SK-N-SH treated with all-trans-retinoic acid at 6 μM for 48 hours (cell line): ENCODE measurements around the gene ANO3.

Experiments
- ATAC-seq: fragments of 200-7000 bp; cut with Tn5 transposase; 3 replicates; pipeline ENCODE4 v1.9.1; 2020; ENCODE audit warnings: mild to moderate bottlenecking, moderate library complexity
- ARNTL ChIP-seq: fragments of 450-650 bp; formaldehyde crosslinking; IDR thresholded peaks from 2 replicates; pipeline ENCODE4 v1.5.0; 2020; ENCODE audit warnings: low read depth, mild to moderate bottlenecking, moderate library complexity, borderline replicate concordance
- BACH2 ChIP-seq: fragments of 250-450 bp; sonication (Bioruptor Pico); IDR thresholded peaks from 2 replicates; pipeline ENCODE4 v1.9.0; 2021; ENCODE audit warnings: mild to moderate bottlenecking, borderline replicate concordance
- CSDC2 ChIP-seq: fragments of 250-450 bp; sonication (Bioruptor Pico); IDR thresholded peaks from 2 replicates; pipeline ENCODE4 v1.5.0; 2020; ENCODE audit warnings: mild to moderate bottlenecking, moderate library complexity
- ESRRG ChIP-seq: fragments of 250-450 bp; sonication (Bioruptor Pico); IDR thresholded peaks from 2 replicates; pipeline ENCODE4 v1.6.1; 2021; ENCODE audit warnings: mild to moderate bottlenecking
- GLIS3 ChIP-seq: fragments of 250-450 bp; sonication (Bioruptor Pico); IDR thresholded peaks from 2 replicates; pipeline ENCODE4 v1.5.0; 2020; ENCODE audit warnings: mild to moderate bottlenecking, moderate library complexity
- OSR1 ChIP-seq: fragments of 250-450 bp; sonication (Bioruptor Pico); IDR thresholded peaks from 2 replicates; pipeline ENCODE4 v1.8.0; 2022; ENCODE audit warnings: moderate library complexity, mild to moderate bottlenecking, inconsistent platforms
- POU6F1 ChIP-seq: fragments of 250-450 bp; sonication (Bioruptor Pico); IDR thresholded peaks from 2 replicates; pipeline ENCODE4 v1.8.0; 2021; ENCODE audit warnings: low read depth, mild to moderate bottlenecking, moderate library complexity, borderline replicate concordance
- PPARA ChIP-seq: fragments of 250-450 bp; sonication (Bioruptor Pico); IDR thresholded peaks from 2 replicates; pipeline ENCODE4 v1.5.0; 2020; ENCODE audit warnings: mild to moderate bottlenecking, borderline replicate concordance
- RARB ChIP-seq: fragments of 250-450 bp; sonication (Bioruptor Pico); IDR thresholded peaks from 2 replicates; pipeline ENCODE4 v1.8.0; 2021; ENCODE audit warnings: mild to moderate bottlenecking, moderate library complexity
- TOX ChIP-seq: fragments of 250-450 bp; sonication (Bioruptor Pico); IDR thresholded peaks from 2 replicates; pipeline ENCODE4 v1.8.0; 2021; ENCODE audit warnings: mild to moderate bottlenecking, moderate library complexity, borderline replicate concordance
- ZC3H10 ChIP-seq: fragments of 250-450 bp; sonication (Bioruptor Pico); IDR thresholded peaks from 2 replicates; pipeline ENCODE4 v1.5.1; 2021; ENCODE audit warnings: mild to moderate bottlenecking, moderate library complexity
- ZFP3 ChIP-seq: fragments of 250-450 bp; sonication (Bioruptor Pico); IDR thresholded peaks from 2 replicates; pipeline ENCODE4 v1.5.0; 2020; ENCODE audit warnings: mild to moderate bottlenecking, moderate library complexity
- ZFP30 ChIP-seq: fragments of 450-650 bp; formaldehyde crosslinking; IDR thresholded peaks from 2 replicates; pipeline ENCODE4 v1.5.0; 2022; ENCODE audit warnings: mild to moderate bottlenecking, moderate library complexity
- ZNF565 ChIP-seq: fragments of 450-650 bp; formaldehyde crosslinking; conservative IDR thresholded peaks from 2 replicates; pipeline ENCODE4 v1.5.0; 2020; ENCODE audit warnings: low read depth, mild to moderate bottlenecking, moderate library complexity
- ZNF70 ChIP-seq: fragments of 450-650 bp; formaldehyde crosslinking; IDR thresholded peaks from 2 replicates; pipeline ENCODE4 v1.5.0; 2020; ENCODE audit warnings: mild to moderate bottlenecking, moderate library complexity
- ZNF8 ChIP-seq: fragments of 450-650 bp; formaldehyde crosslinking; IDR thresholded peaks from 2 replicates; pipeline ENCODE4 v1.5.0; 2020; ENCODE audit warnings: mild to moderate bottlenecking, moderate library complexity
- TF ChIP-seq, protein P1 (sequence below): fragments of 250-450 bp; sonication (Bioruptor Pico); IDR thresholded peaks from 2 replicates; pipeline ENCODE4 v1.8.0; 2020; ENCODE audit warnings: mild to moderate bottlenecking, moderate library complexity, borderline replicate concordance
- TF ChIP-seq, protein P2 (sequence below): fragments of 250-450 bp; sonication (Bioruptor Pico); IDR thresholded peaks from 2 replicates; pipeline ENCODE4 v1.5.0; 2020; ENCODE audit warnings: mild to moderate bottlenecking, moderate library complexity

Gene ANO3

DNA sequence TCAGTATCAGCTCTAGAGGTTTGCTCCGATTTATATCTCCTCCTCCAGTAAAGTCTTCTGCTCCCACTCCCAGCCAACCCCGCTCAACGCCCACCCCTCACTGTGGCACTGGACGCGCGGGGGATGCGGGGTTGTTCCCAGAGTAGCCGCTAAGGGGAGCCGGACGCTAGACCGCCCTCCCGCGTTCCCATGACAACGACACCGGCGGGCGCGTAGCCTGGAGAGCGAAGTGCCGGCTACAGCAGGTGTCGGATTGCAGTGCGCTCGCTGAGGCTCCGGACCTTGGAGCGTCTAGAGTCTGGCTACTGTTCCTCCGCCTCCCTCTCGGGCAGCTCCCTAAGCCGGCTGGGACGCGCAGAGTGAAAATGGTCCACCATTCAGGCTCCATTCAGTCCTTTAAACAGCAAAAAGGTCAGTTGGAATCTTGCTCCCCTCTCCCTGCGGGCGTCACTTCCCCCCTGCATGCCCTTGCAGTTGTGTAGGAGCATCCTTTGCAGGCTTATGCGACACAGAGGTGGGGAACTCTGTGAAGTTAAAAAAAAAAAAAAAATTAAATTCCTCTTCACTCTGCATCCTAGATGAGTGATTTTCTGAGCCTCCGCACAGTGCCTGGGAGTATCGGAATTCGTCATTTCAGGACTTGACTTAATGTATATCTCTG is at the start of gene ANO3:
Gene ANO3 (plus strand): TSS at position 220 of the 661 bp plus-strand sequence. CDS start 146 bp downstream, at position 366.
- TF ChIP-seq, protein P1, sequence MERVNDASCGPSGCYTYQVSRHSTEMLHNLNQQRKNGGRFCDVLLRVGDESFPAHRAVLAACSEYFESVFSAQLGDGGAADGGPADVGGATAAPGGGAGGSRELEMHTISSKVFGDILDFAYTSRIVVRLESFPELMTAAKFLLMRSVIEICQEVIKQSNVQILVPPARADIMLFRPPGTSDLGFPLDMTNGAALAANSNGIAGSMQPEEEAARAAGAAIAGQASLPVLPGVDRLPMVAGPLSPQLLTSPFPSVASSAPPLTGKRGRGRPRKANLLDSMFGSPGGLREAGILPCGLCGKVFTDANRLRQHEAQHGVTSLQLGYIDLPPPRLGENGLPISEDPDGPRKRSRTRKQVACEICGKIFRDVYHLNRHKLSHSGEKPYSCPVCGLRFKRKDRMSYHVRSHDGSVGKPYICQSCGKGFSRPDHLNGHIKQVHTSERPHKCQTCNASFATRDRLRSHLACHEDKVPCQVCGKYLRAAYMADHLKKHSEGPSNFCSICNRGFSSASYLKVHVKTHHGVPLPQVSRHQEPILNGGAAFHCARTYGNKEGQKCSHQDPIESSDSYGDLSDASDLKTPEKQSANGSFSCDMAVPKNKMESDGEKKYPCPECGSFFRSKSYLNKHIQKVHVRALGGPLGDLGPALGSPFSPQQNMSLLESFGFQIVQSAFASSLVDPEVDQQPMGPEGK = no peak
- TF ChIP-seq BACH2 (CRISPR knock-in tag) = no peak
- TF ChIP-seq ZFP3 (CRISPR knock-in tag) = peak; percentile 62; the same call in 1 of the 2 replicates
- no peak for TF ChIP-seq ZNF565 (CRISPR knock-in tag)
- ATAC-seq = peak; percentile 100

GRCh38 chr11:26283852-26284408 is 48.0 kb upstream of the ANO3 start:
- TF ChIP-seq GLIS3 (CRISPR knock-in tag) (no peak), POU6F1 (CRISPR knock-in tag) (no peak)
- TF ChIP-seq, protein P1 = no peak
- ATAC-seq = no peak

- no peak for ATAC-seq
- TF ChIP-seq ZNF8 (CRISPR knock-in tag) (no peak), ZNF70 (no peak), ESRRG (CRISPR knock-in tag) (no peak), OSR1 (no peak)
Observed at GRCh38 chr11:26285608-26286007, 46.3 kb upstream of the ANO3 start.

DNA sequence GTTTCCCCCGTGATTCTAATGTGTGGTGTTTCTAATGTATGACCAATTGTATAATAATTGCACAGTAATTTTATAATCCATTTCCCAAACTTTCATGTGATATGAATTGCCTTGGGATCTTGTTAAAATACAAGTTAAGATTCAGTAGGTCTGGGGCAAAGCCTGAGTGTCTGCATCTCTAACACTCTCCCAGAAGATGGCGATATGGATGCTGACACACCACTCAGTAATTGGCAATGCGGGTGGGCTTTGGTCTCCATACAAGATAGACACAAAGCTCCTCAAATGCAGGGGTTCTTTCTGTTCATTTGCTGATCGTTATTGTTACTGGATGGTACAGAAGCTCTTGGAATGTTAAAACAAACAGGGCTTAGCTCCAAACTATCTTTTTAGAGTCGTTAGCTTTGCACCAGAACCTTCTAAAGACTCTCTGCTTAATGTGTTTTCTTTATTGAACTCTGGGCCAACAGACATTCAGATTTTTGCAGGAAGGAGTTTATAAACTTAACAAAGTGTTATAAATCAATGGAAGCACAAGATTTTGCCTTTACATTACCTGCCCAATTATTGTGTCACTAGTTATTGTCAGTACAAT is 45.4 kb upstream of the ANO3 start:
- TF ChIP-seq ZNF70 (no peak), ZFP3 (CRISPR knock-in tag) (no peak), TOX (no peak), PPARA (no peak), ZC3H10 (no peak), RARB (CRISPR knock-in tag) (no peak), CSDC2 (CRISPR knock-in tag) (no peak), GLIS3 (CRISPR knock-in tag) (no peak), ARNTL (no peak), POU6F1 (CRISPR knock-in tag) (no peak), ESRRG (CRISPR knock-in tag) (no peak), ZNF8 (CRISPR knock-in tag) (no peak), ZNF565 (CRISPR knock-in tag) (no peak), ZFP30 (no peak)
- TF ChIP-seq, protein P2, sequence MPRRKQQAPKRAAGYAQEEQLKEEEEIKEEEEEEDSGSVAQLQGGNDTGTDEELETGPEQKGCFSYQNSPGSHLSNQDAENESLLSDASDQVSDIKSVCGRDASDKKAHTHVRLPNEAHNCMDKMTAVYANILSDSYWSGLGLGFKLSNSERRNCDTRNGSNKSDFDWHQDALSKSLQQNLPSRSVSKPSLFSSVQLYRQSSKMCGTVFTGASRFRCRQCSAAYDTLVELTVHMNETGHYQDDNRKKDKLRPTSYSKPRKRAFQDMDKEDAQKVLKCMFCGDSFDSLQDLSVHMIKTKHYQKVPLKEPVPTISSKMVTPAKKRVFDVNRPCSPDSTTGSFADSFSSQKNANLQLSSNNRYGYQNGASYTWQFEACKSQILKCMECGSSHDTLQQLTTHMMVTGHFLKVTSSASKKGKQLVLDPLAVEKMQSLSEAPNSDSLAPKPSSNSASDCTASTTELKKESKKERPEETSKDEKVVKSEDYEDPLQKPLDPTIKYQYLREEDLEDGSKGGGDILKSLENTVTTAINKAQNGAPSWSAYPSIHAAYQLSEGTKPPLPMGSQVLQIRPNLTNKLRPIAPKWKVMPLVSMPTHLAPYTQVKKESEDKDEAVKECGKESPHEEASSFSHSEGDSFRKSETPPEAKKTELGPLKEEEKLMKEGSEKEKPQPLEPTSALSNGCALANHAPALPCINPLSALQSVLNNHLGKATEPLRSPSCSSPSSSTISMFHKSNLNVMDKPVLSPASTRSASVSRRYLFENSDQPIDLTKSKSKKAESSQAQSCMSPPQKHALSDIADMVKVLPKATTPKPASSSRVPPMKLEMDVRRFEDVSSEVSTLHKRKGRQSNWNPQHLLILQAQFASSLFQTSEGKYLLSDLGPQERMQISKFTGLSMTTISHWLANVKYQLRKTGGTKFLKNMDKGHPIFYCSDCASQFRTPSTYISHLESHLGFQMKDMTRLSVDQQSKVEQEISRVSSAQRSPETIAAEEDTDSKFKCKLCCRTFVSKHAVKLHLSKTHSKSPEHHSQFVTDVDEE (CRISPR knock-in tag) = no peak
- ATAC-seq = peak; percentile 86
